G401.6 (cell line): ENCODE results near the gene PNMA8A.
"Not testable (repeated sequence)": the region's sequence is repeated elsewhere in the genome, so short reads cannot be mapped to it uniquely, and the experiment has no call there.

Source experiments
- FAIRE-seq: peaks from 2 replicates; lab custom pipeline; 2012; peaks lifted over from hg19 to GRCh38; lab: Jason Lieb, UNC

Gene PNMA8A

DNA sequence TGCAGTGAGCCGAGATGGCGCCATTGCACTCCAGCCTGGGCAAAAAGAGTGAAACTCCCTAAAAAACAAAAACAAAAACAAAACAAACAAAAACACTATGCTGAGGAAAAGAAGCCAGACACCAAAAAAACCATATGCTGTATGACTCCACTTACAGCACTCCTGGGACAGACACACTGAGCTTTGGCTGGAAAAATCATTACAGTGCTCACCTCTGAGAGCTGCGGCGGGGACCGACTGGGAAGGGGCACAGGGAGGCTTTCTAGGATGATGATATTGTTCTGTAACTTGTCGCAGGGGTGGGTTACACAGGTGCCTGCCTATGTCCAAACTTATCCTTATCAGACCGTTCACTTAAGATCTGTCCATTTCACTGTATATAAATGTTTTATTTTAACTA is 7.8 kb downstream of the PNMA8A start:
- no peak for FAIRE-seq

GRCh38 chr19:46461537-46461936 is 9.8 kb downstream of the PNMA8A start:
- FAIRE-seq: no peak

DNA sequence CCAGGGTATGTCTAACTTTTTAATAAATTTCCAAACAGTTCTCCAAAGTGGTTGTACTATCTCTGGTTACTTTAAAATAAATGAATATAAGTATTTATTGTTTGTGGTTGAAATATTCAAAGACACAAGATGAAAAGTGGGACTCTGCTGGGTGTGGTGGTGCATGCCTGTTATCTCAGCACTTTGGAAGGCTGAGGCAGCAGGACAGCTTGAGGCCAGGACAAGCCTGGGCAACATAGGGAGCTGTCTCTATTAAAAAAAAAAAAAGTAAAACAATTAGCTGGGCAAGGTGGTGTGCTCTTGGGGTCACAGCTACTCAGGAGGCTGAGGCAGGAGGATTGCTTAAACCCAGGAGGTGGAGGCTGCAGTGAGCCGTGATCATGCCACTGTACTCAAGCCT is 10.4 kb downstream of the PNMA8A start:
- no peak for FAIRE-seq

- FAIRE-seq: no peak
These were observed 11.3 kb downstream of the PNMA8A start for GRCh38 chr19:46460055-46460454.

DNA sequence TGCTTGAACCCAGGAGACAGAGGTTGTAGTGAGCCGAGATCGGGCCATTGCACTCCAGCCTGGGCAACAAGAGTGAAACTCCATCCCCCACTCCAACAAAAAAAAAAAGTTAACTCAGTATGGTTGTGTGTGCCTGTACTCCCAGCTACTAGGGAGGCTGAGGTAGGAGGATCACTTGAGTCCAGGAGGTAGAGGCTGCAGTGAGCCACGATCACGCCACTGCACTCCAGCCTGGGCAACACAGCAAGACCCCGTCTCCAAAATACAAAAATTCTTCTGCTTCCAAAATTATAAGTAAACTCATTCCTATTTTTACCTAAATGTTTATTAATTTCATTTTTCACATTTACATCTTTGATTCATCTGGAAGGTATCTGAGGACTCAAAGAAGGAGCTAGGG is 14.4 kb downstream of the PNMA8A start:
- no peak for FAIRE-seq

- FAIRE-seq: no peak
These were observed 17.1 kb downstream of the PNMA8A start for GRCh38 chr19:46454244-46454643.

GRCh38 chr19:46453661-46454060 is 17.7 kb downstream of the PNMA8A start:
- FAIRE-seq: no peak

- no peak for FAIRE-seq
These were observed 19.2 kb downstream of the PNMA8A start for GRCh38 chr19:46452186-46452585.

- no peak for FAIRE-seq
These were observed 20.0 kb downstream of the PNMA8A start for GRCh38 chr19:46451352-46451751.

DNA sequence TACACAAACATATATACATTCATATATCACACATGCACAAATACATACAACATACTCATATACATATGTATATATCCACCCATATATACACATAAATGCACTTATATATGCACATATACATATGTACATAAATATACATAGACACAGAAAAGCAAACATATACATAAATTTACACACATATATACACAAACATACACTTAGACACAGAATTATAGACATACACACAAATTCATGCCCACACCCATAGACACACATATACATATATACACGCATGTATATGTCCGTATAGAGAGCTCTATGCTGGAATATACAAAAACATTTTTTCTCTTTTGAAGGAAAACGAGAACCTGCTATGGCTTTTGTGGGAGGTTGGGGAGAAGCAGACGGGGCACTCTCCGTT is 20.6 kb downstream of the PNMA8A start:
- FAIRE-seq: no peak

GRCh38 chr19:46449228-46449627 is 22.1 kb downstream of the PNMA8A start:
- FAIRE-seq: no peak

DNA sequence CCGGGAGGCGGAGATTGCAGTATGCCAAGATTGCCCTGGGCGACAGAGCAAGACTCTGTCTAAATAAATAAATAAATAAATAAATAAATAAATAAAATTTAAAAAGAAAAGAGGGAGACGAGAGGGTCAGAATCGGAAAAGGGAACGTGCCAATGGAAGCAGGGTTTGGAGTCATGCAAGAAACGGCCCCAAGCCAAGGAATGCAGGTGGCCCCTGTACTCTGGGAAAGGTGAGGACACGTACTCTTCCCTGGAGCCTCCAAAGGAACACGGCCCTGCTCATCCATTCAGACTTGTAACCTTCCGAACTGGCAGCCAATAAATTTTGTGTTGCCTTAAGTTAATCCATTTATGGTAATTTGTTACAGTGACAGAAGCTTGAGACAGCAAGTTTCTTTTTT is 22.8 kb downstream of the PNMA8A start:
- FAIRE-seq: no peak

GRCh38 chr19:46447824-46448223 is 23.5 kb downstream of the PNMA8A start:
- FAIRE-seq: no peak

GRCh38 chr19:46447006-46447405 is 24.4 kb downstream of the PNMA8A start:
- no peak for FAIRE-seq

DNA sequence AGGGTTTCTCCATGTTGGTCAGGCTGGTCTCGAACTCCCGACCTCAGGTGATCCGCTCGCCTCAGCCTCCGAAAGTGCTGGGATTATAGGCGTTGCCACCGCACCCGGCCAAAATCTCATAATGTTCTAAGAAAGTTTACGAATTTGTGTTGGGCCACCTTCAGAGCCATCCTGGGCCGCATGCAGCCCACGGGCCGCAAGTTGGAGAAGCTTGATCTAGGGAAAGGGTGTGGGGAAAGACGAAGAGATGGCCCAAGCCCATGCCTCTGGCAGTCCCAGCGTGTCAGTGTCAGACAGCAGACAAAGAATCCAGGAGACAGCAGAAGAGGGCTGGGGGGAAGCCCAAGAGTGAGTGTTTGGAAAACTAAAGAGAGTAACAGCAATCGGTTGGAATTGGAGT is 25.3 kb downstream of the PNMA8A start:
- FAIRE-seq: no peak

DNA sequence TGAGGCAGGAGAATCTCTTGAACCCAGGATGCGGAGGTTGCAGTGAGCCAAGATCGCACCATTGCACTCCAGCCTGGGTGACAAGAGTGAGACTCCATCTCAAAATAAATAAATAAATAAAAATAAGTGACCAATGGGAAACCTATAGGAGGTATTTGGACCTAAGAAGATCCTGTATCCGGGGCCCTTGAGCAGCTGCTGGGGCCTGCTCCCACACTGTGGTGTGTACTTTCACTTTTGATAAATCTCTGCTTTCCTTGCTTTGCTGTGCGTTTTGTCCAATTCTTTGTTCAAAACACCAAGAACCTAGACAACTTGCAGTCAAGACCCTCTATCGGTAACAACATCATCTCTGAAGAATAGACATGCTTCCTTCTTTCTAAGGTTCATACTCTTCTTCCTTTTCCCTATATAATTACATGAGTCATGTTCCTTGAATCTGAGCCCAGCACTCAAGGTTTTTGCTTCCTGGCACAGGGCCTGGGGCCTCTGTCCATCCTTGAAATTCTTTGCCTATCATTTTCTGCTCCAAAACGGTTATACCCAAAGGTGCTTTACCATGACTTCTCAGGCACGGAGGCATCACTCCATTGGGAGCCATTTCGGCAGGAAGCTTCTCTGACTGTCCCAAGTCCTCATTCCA is 28.4 kb downstream of the PNMA8A start:
- no peak for FAIRE-seq

DNA sequence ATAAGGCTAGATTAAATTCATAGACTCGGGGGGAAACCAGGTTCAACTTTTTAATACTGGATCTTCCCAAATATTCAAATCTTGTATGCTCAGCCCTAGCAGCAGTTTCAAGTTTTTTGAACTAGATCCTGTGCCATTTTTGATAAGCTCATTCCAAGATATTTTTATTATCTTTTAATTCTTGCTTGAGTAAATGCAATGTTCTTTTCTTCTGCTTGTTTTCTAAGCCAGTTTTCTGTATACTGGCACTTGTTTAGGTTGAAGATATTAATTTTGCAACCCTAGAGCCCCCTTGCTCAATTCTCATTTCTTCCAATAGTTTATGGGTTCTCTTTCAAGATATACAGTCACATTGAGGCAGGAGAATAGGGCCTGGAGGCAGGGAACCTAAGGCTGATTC is 29.5 kb downstream of the PNMA8A start:
- FAIRE-seq: no peak

DNA sequence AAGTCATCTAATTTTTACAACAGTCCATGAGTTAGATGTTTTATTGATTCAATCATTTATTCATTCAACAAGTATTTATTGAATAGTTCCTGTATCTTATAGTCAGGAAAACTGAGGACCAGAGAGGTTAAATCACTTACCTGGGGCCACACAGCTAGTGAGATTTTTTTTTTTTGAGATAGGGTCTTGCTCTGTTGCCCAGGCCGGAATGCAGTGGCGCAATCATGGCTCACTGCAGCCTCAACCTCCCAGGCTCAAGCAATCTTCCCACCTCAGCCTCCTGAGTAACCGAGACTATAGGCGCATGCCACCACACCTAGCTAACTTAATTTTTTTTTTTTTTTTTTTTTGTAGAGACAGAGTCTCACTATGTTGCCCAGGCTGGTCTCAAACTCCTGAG is 35.7 kb downstream of the PNMA8A start:
- not testable (repeated sequence) for FAIRE-seq

DNA sequence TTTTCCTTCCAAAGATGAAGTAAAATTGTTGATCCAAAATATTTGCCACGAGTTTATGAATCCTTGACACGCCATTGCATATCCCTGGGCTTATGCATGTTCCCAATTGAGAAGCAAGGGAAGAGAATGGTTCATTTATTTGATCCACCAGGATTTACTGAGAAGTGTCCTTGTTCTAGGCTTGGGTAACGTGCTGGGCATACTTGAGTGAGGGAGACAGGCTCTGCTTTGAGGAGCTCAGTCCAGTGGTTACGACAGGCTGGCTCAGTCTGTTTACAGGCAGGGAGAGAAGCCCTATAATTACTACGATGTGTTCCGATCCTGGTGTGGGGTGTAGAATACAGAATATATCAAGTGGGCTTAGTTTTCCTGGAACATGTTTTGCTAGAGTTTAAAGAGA is 36.4 kb downstream of the PNMA8A start:
- no peak for FAIRE-seq

DNA sequence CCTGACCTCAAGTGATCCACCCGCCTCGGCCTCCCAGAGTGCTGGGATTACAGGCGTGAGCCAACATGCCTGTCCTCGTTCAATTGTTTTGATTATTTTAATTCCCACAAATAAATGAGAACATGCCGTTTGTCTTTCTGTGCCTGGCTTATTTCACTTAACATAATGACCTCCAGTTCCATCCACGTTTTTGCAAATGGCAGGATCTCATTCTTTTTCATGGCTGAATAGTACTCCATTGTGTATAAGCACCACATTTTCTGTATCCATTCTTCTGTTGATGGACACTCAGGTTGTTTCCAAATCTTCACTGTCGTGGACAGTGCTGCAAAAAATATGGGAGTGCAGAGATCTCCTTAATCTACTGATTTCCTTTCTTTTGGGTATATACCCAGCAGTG is 37.9 kb downstream of the PNMA8A start:
- FAIRE-seq: not testable (repeated sequence)

- no peak for FAIRE-seq
These were observed 39.5 kb downstream of the PNMA8A start for GRCh38 chr19:46431824-46432223.

DNA sequence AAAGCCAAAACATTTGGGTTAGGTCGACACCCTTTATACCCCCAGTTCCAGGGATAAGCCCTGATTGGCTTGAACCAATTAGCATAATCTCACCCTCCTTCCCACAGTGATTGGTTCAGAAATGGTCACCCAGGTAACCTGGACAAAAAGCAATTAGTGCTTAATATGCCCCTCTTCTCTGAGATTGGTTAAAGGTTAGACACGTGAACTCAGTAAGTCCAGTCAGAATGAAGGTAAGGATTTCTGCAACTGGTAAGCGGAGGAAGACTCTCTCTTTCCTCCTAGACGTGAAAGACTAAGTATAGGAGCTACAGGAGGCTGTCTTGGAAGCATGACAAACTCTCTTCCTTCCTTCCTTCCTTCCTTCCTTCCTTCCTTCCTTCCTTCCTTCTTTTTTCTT is 41.4 kb downstream of the PNMA8A start:
- no peak for FAIRE-seq

- FAIRE-seq: no peak
These were observed 42.9 kb downstream of the PNMA8A start, which contains the start of gene PNMA8C for GRCh38 chr19:46428239-46429135. Gene PNMA8C (minus strand): TSS chr19:46428936. CDS start chr19:46428359, 577 bp downstream.
